PC-9 (cell line): ENCODE measurements around the gene MATN1. TPM values are rescaled to one million over a fixed set of nuclear protein-coding genes. Genes with fewer than 3 reads are reported as not detected.

Source experiments
- BruUV-seq: library from RNA; stranded (reverse); fragments of 400-500 nt; replicated peaks from 2 replicates; lab custom pipeline; 2021; lab: Mats Ljungman, UMichigan
- CTCF ChIA-PET: fragments of 300-600 bp; sonication (Branson Sonifier 250); formaldehyde crosslinking; loops from one replicate; lab custom pipeline; 2022; ENCODE audit warnings: antibody characterized with exemption; lab: Charles Lee
- POLR2A ChIA-PET: fragments of 300-600 bp; sonication (Branson Sonifier 250); formaldehyde crosslinking; loops from one replicate; lab custom pipeline; 2022; ENCODE audit warnings: antibody characterized with exemption; ENCODE audit not compliant: unreplicated experiment; lab: Charles Lee
- DNase-seq, 2 experiments: peaks; one replicate each; pipeline versions ENCODE4 v3.0.0 to v3.0.0-alpha.2; 2015 to 2022; ENCODE audit warnings: mixed read lengths in 1 of 2
- H2AFZ ChIP-seq: fragments of 200-600 bp; sonication (generic); 2 replicates; pipeline ENCODE4 v1.8.1; 2017; ENCODE audit warnings: antibody characterized with exemption
- H3F3A ChIP-seq: fragments of 200-600 bp; sonication (generic); 2 replicates; pipeline ENCODE4 v1.8.1; 2017; ENCODE audit warnings: antibody characterized with exemption, mild to moderate bottlenecking, low read depth; ENCODE audit not compliant: insufficient read depth
- H3K27ac ChIP-seq: fragments of 200-600 bp; sonication (generic); 2 replicates; pipeline ENCODE4 v1.6.1; 2016; ENCODE audit warnings: mixed run types
- H3K27me3 ChIP-seq: fragments of 200-600 bp; sonication (generic); 2 replicates; pipeline ENCODE4 v1.6.1; 2016; ENCODE audit warnings: low read depth, mixed run types; ENCODE audit not compliant: insufficient read depth
- H3K36me3 ChIP-seq: fragments of 200-600 bp; sonication (generic); 2 replicates; pipeline ENCODE4 v1.6.1; 2016; ENCODE audit warnings: low read depth, mixed run types
- H3K4me1 ChIP-seq: fragments of 200-600 bp; sonication (generic); replicated peaks from 2 replicates; pipeline ENCODE4 v1.6.1; 2016; ENCODE audit warnings: mixed run types; ENCODE audit not compliant: insufficient read depth
- H3K4me2 ChIP-seq: fragments of 200-600 bp; sonication (generic); 2 replicates; pipeline ENCODE4 v1.6.1; 2017; ENCODE audit warnings: mixed run types
- H3K4me3 ChIP-seq: fragments of 200-600 bp; sonication (generic); 2 replicates; pipeline ENCODE4 v1.6.1; 2016; ENCODE audit warnings: mixed run types
- H3K79me2 ChIP-seq: fragments of 200-600 bp; sonication (generic); 2 replicates; pipeline ENCODE4 v1.6.1; 2017; ENCODE audit warnings: low read depth, mixed run types
- H3K9me2 ChIP-seq: fragments of 200-600 bp; sonication (generic); 2 replicates; pipeline ENCODE4 v1.8.1; 2017; ENCODE audit warnings: mild to moderate bottlenecking; ENCODE audit not compliant: insufficient read depth
- H3K9me3 ChIP-seq: fragments of 200-600 bp; sonication (generic); 2 replicates; pipeline ENCODE4 v1.8.1; 2016; ENCODE audit warnings: low read depth; ENCODE audit not compliant: insufficient read depth
- H4K20me1 ChIP-seq: fragments of 200-600 bp; sonication (generic); 2 replicates; pipeline ENCODE4 v1.8.1; 2017; ENCODE audit not compliant: insufficient read depth
- CTCF ChIP-seq: fragments of 200-600 bp; sonication (generic); conservative IDR thresholded peaks from 2 replicates; pipeline ENCODE4 v1.6.1; 2017; ENCODE audit warnings: mixed run types, antibody characterized with exemption, mild to moderate bottlenecking, moderate library complexity
- EZH2 ChIP-seq: fragments of 200-600 bp; sonication (generic); IDR thresholded peaks from 2 replicates; pipeline ENCODE4 v1.8.0; 2017; ENCODE audit warnings: antibody characterized with exemption, low read depth
- intact Hi-C: fragments of 100-400 bp; cut with micrococcal nuclease; formaldehyde crosslinking; loops from one replicate; pipeline ENCODE4 v1.10.0; 2022; ENCODE audit not compliant: unreplicated experiment
- total RNA-seq: library from RNA; stranded (reverse); gene quantifications from 2 replicates; pipeline ENCODE4 v1.2.3, GENCODE V29; 2021

The MATN1 gene
- total RNA-seq, 1 experiment from 2014 or later, result 0.37 TPM

- POLR2A ChIA-PET, result no interaction called here
- TF ChIP-seq EZH2 (no peak), CTCF (no peak)
- Histone ChIP-seq H3K4me2 (no peak overlapping the region), H3K36me3 (no peaks in the 10 kb centered on the region), H3K4me3 (no peak overlapping the region), H4K20me1 (no peaks in the 10 kb centered on the region), H3K79me2 (no peaks in the 10 kb centered on the region), H2AFZ (no peak overlapping the region), H3K9me3 (no peaks in the 10 kb centered on the region), H3F3A (peaks cover 17% of the 10 kb centered on the region), H3K4me1 (peaks cover 31% of the 10 kb centered on the region), H3K27me3 (no peaks in the 10 kb centered on the region), H3K9me2 (no peaks in the 10 kb centered on the region), H3K27ac (no peak overlapping the region)
- intact Hi-C loops, result no loop called here
- CTCF ChIA-PET, result interaction anchor here (0.7 to 0.8 kb wide), 3 partner anchors 10 to 107 kb away, joined by 3 to 12 read pairs (median 12); no protein-coding TSS in a partner anchor
- no peak for DNase-seq
- no TSS peak for BruUV-seq
Observed at GRCh38 chr1:30761381-30762151, 38.2 kb upstream of the MATN1 start.

- H3K27me3 ChIP-seq, result no peaks in the 10 kb centered on the region
- no peaks in the 10 kb centered on the region for H3K9me3 ChIP-seq
- H4K20me1 ChIP-seq, result no peaks in the 10 kb centered on the region
- no peak overlapping the region for H3K4me3 ChIP-seq
- intact Hi-C loops, result no loop called here
- peaks cover 39% of the 10 kb centered on the region for H3K4me1 ChIP-seq
- H3F3A ChIP-seq, result peaks cover 25% of the 10 kb centered on the region
- no peaks in the 10 kb centered on the region for H3K9me2 ChIP-seq
- ChIA-PET POLR2A (interaction anchor here (0.6 kb wide), 2 partner anchors 19 to 27 kb away, joined by 3 to 6 read pairs; no protein-coding TSS in a partner anchor), CTCF (interaction anchor here (0.5 to 0.8 kb wide), 5 partner anchors 9 to 431 kb away, joined by 3 to 12 read pairs (median 9); no protein-coding TSS in a partner anchor)
- no peaks in the 10 kb centered on the region for H3K36me3 ChIP-seq
- no peak for TF ChIP-seq EZH2
- no peak for TF ChIP-seq CTCF
- H2AFZ ChIP-seq, result no peak overlapping the region
- no peak overlapping the region for H3K4me2 ChIP-seq
- no peaks in the 10 kb centered on the region for H3K79me2 ChIP-seq
- no peak for DNase-seq
- no peak overlapping the region for H3K27ac ChIP-seq
- BruUV-seq, result no TSS peak
Observed at GRCh38 chr1:30760596-30761324, 37.4 kb upstream of the MATN1 start.

GRCh38 chr1:30759718-30760281 is 36.4 kb upstream of the MATN1 start:
- Histone ChIP-seq H3K4me2 (no peak overlapping the region), H2AFZ (no peak overlapping the region), H3F3A (peaks cover 27% of the 10 kb centered on the region), H3K27me3 (no peaks in the 10 kb centered on the region), H4K20me1 (no peaks in the 10 kb centered on the region), H3K36me3 (no peaks in the 10 kb centered on the region), H3K4me1 (peaks cover 44% of the 10 kb centered on the region), H3K27ac (no peak overlapping the region), H3K4me3 (no peak overlapping the region), H3K9me3 (no peaks in the 10 kb centered on the region), H3K79me2 (no peaks in the 10 kb centered on the region), H3K9me2 (no peaks in the 10 kb centered on the region)
- no TSS peak for BruUV-seq
- intact Hi-C loops, result no loop called here
- TF ChIP-seq CTCF (no peak), EZH2 (no peak)
- CTCF ChIA-PET, result interaction anchor here (0.5 kb wide), 1 partner anchor 13 kb away, joined by 5 read pairs; no protein-coding TSS in a partner anchor
- DNase-seq, result no peak
- POLR2A ChIA-PET, result interaction anchor here (0.6 kb wide), 1 partner anchor 28 kb away, joined by 3 read pairs; no protein-coding TSS in a partner anchor
